GM20000 (cell line): ENCODE results near the gene HEG1.

Experiments
- DNase-seq: peaks from one replicate; pipeline ENCODE4 v3.0.0; 2012; ENCODE audit warnings: low spot score
- CTCF ChIP-seq: IDR thresholded peaks from 2 replicates; pipeline ENCODE4 v1.5.1; 2012; ENCODE audit warnings: mild to moderate bottlenecking, control low read depth; ENCODE audit errors: extremely low read depth, missing control alignments

HEG1 gene

GRCh38 chr3:125010393-125010792 lies 45.4 kb downstream of the HEG1 start:
- no peak for DNase-seq
- TF ChIP-seq CTCF, result no peak

- DNase-seq, result no peak
Measured at GRCh38 chr3:125008766-125009165, 47.0 kb downstream of the HEG1 start.

GRCh38 chr3:125006291-125006731 lies 49.5 kb downstream of the HEG1 start:
- DNase-seq, result no peak
- no peak for TF ChIP-seq CTCF

More at GRCh38 chr3:125008766-125009165, 47.0 kb downstream of the HEG1 start:
- no peak for TF ChIP-seq CTCF

GRCh38 chr3:125005676-125006075 lies 50.1 kb downstream of the HEG1 start:
- no peak for DNase-seq
- TF ChIP-seq CTCF, result no peak

- DNase-seq, result no peak
- no peak for TF ChIP-seq CTCF
Measured at GRCh38 chr3:125005222-125005621, 50.6 kb downstream of the HEG1 start.

GRCh38 chr3:125003859-125004595 lies 51.8 kb downstream of the HEG1 start:
- DNase-seq, result no peak
- TF ChIP-seq CTCF, result no peak

GRCh38 chr3:125003369-125003853 lies 52.4 kb downstream of the HEG1 start:
- DNase-seq, result no peak
- TF ChIP-seq CTCF, result no peak
